Naive thymus-derived CD8-positive, alpha-beta T cell (primary cell): ENCODE data around the gene KIFC3. TPM values are rescaled to one million over a fixed set of nuclear protein-coding genes. Genes with fewer than 3 reads are reported as not detected.
"Not testable (repeated sequence)": the region's sequence is repeated elsewhere in the genome, so short reads cannot be mapped to it uniquely, and the experiment has no call there.

Experiments used
- ATAC-seq, 2 donors: fragments of 150-1000 bp; cut with Tn5 transposase in 1 of 2; sonication (Bioruptor Pico), chemical (Tn5 transposase) in 1 of 2; 1 replicate in 1 of 2; 2 replicates in 1 of 2; pipeline ENCODE4 v1.10.0; 2021; ENCODE audit warnings: mild to moderate bottlenecking in 2 of 2, moderate library complexity in 2 of 2
- POLR2A ChIA-PET: fragments of 350-600 bp; sonication (Branson Sonifier 250); formaldehyde crosslinking; loops from one replicate; lab custom pipeline; 2021; ENCODE audit warnings: antibody characterized with exemption; lab: Charles Lee
- DNase-seq, 10 donors: peaks; one replicate each; pipeline versions ENCODE4 v3.0.0 to v3.0.0-alpha.2; 2020 to 2022
- H3K27ac Mint-ChIP-seq, 10 donors: one replicate each; pipeline ENCODE4 v1.8.0; 2020 to 2022; ENCODE audit warnings: mild to moderate bottlenecking in 10 of 10, mixed read lengths in 10 of 10, moderate library complexity in 4 of 10, inconsistent platforms in 1 of 10
- H3K27me3 Mint-ChIP-seq, 5 donors: one replicate each; pipeline ENCODE4 v1.8.0; 2021 to 2022; ENCODE audit warnings: mixed read lengths in 5 of 5
- H3K36me3 Mint-ChIP-seq, 3 donors: one replicate each; pipeline ENCODE4 v1.8.0; 2020 to 2022; ENCODE audit warnings: mixed read lengths in 3 of 3, mild to moderate bottlenecking in 2 of 3, inconsistent platforms in 1 of 3
- H3K4me1 Mint-ChIP-seq, 4 donors: one replicate each; pipeline ENCODE4 v1.8.0; 2021 to 2022; ENCODE audit warnings: mixed read lengths in 4 of 4
- H3K4me3 Mint-ChIP-seq, 10 donors: one replicate each; pipeline ENCODE4 v1.8.0; 2020 to 2022; ENCODE audit warnings: mild to moderate bottlenecking in 10 of 10, mixed read lengths in 10 of 10, moderate library complexity in 6 of 10, inconsistent platforms in 1 of 10
- H3K9me3 Mint-ChIP-seq, 9 donors: one replicate each; pipeline ENCODE4 v1.8.0; 2020 to 2022; ENCODE audit warnings: mixed read lengths in 9 of 9, mild to moderate bottlenecking in 3 of 9, inconsistent platforms in 1 of 9, moderate library complexity in 1 of 9
- polyA plus RNA-seq, 3 donors: library from polyadenylated mRNA; unstranded; fragments of 300-500 nt; fragmentation: Illumina TruSeq; gene quantifications; one replicate each; pipeline ENCODE4 v1.2.3, GENCODE V29; 2021
- total RNA-seq, 8 experiments: library from RNA in 2 of 8; stranded (reverse) in 2 of 8; gene quantifications; one replicate each; pipeline ENCODE4 v1.2.3 and lab custom pipeline; 2021 to 2026

The KIFC3 gene
- total and polyA plus RNA-seq, 5 experiments from 2014 or later: 0.23 to 0.44 (median 0.36) TPM; not detected in 2

DNA sequence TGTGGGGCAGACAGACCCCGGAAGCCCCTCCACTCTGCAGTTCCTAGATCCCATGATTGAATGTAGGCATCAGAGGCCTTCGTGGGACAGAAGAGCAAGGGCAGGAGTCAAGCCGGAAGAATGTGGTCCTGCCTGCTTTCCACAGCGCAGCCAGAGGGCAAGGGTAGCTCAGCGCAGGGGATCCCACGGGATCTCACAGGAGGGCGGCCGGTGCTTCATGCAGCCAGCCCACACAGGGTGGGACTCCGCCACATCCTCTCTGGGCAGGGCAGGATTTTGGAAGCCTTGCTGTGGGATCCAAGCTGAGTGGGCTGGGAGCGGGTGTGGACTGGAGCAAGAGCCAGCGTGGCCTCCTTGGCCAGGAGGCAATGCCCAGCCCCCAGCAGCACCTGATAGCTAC, 53.7 kb downstream of the KIFC3 start:
- no peaks in the 10 kb centered on the region for H3K27me3 Mint-ChIP-seq
- H3K9me3 Mint-ChIP-seq: no peaks in the 10 kb centered on the region
- POLR2A ChIA-PET: no interaction called here
- peaks cover 0 to 5% (median 2%) of the 10 kb centered on the region in 4 donors for H3K4me1 Mint-ChIP-seq
- no peak overlapping the region for H3K4me3 Mint-ChIP-seq
- peaks cover 0 to 38% (median 4%) of the 10 kb centered on the region in 3 donors for H3K36me3 Mint-ChIP-seq
- no peak for DNase-seq
- H3K27ac Mint-ChIP-seq: no peak overlapping the region
- no peak for ATAC-seq

DNA sequence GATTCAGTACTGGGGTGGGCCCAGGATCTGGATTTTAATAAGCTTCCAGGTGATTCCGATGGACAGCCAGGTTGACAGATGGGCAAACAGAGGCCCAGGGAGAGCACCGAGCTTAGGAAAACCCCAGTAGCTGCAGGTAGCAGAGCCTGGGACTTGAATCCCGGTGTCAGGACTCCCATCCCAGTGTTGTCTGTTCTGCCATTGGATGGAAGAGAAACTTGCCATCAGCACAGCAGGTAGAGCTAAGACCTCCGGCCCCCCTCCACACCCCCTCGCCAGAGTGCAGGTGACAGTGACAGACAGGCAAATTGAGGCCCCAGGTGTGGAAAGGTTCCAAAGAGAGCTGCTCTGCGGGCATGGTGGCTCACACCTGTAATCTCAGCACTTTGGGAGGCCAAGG, 54.3 kb downstream of the KIFC3 start:
- POLR2A ChIA-PET: no interaction called here
- H3K27me3 Mint-ChIP-seq: no peaks in the 10 kb centered on the region
- H3K9me3 Mint-ChIP-seq: no peaks in the 10 kb centered on the region
- H3K27ac Mint-ChIP-seq: no peak overlapping the region
- no peak for ATAC-seq
- H3K36me3 Mint-ChIP-seq: peaks cover 0 to 42% (median 4%) of the 10 kb centered on the region in 3 donors
- peaks cover 0 to 5% (median 2%) of the 10 kb centered on the region in 4 donors for H3K4me1 Mint-ChIP-seq
- H3K4me3 Mint-ChIP-seq: no peak overlapping the region
- DNase-seq: no peak

DNA sequence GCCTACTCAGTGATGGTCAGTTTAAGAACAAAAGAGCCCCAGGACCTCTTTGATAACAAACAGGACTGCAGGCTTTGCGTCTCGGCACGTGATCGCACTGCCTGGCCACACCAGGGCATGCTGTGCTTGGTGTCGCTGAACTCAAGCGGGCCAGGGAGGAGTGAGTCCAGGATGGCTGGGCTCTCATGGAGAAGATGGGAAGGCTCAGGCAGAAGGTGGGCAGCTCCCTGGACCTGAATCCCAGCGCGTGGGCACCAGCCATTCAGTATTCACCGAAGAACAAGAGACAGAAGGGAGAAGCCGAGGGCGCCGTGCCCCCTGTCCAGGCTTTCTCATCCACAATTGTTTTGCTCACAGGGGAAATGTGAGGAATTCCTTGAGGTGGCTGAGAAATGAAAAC, 54.8 kb downstream of the KIFC3 start:
- Mint-ChIP-seq H3K4me3 (no peak overlapping the region), H3K27me3 (no peaks in the 10 kb centered on the region), H3K27ac (no peak overlapping the region), H3K9me3 (no peaks in the 10 kb centered on the region), H3K4me1 (peaks cover 0 to 5% (median 2%) of the 10 kb centered on the region in 4 donors), H3K36me3 (peaks cover 0 to 47% (median 4%) of the 10 kb centered on the region in 3 donors)
- POLR2A ChIA-PET: no interaction called here
- DNase-seq (no peak), ATAC-seq (no peak)

DNA sequence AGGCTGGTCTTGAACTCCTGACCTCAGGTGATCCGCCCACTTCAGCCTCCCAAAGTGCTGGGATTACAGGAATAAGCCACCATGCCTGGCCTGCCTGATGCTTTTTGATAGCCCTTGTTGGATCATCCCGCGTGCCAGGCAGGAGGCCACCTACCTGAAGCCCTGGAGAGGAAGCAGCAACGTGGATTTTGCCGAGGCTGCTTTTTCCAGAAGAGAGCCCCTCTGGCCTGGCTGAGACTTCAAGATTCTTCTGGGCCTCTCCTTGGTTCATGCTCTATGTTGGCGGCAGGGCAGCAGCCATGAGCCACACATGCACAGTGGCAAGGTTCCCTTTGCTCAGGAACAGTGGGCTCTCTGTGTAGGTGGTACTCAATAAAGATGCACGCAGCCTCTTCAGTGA, 55.2 kb downstream of the KIFC3 start:
- DNase-seq (no peak), ATAC-seq (no peak)
- no peak overlapping the region for H3K27ac Mint-ChIP-seq
- H3K27me3 Mint-ChIP-seq: no peaks in the 10 kb centered on the region
- H3K36me3 Mint-ChIP-seq: peaks cover 0 to 47% (median 6%) of the 10 kb centered on the region in 3 donors
- no peak overlapping the region for H3K4me3 Mint-ChIP-seq
- POLR2A ChIA-PET: no interaction called here
- peaks cover 0 to 5% (median 2%) of the 10 kb centered on the region in 4 donors for H3K4me1 Mint-ChIP-seq
- no peaks in the 10 kb centered on the region for H3K9me3 Mint-ChIP-seq

DNA sequence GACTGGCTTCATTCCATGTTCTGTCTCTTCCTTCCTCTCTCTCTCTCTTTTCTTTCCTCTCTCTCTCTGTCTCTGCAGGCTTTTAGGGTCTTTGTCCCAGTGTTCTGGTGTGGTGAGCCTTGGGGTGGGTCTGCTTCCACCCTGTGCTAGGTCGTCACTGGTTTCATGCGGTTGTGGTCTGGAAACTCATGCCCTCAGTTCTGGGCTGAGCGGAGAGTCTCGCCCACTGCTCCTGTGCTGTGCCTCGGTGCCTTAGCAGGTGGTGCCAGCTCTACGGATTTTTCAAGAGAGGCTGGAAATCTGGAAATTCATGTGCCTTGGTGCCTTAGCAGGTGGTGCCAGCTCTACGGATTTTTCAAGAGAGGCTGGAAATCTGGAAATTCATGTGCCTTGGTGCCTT, 56.0 kb downstream of the KIFC3 start:
- POLR2A ChIA-PET, H3K9me3 Mint-ChIP-seq, H3K4me3 Mint-ChIP-seq, H3K27ac Mint-ChIP-seq, H3K4me1 Mint-ChIP-seq, H3K27me3 Mint-ChIP-seq, ATAC-seq, DNase-seq: not testable (repeated sequence)
- peaks cover 0 to 46% (median 6%) of the 10 kb centered on the region in 3 donors for H3K36me3 Mint-ChIP-seq

DNA sequence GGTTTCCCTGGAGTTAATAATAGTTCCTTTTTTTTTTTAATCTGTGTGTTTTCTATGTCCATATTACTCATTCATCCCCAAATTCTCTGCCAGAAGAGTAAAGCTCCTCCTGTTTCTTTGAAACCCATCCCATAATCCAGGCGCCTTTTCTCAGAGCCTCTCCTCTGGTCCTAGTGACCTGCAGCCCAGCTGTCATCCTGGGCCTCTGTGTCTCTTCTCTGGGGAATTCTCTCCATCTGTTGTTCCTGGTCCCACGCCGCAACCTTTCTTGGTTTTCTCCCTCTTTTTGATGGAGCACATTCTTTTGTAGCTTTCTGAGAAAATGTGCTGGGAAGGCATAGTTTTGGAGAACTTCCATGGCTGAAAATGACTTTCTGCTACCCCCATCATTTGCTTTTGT, 56.5 kb downstream of the KIFC3 start:
- H3K36me3 Mint-ChIP-seq: peaks cover 0 to 43% (median 4%) of the 10 kb centered on the region in 3 donors
- H3K4me1 Mint-ChIP-seq: peaks cover 0 to 5% (median under 1%) of the 10 kb centered on the region in 4 donors
- no peaks in the 10 kb centered on the region for H3K27me3 Mint-ChIP-seq
- H3K9me3 Mint-ChIP-seq: no peaks in the 10 kb centered on the region
- H3K4me3 Mint-ChIP-seq: no peak overlapping the region
- POLR2A ChIA-PET: no interaction called here
- H3K27ac Mint-ChIP-seq: no peak overlapping the region
- DNase-seq: no peak
- ATAC-seq: no peak

DNA sequence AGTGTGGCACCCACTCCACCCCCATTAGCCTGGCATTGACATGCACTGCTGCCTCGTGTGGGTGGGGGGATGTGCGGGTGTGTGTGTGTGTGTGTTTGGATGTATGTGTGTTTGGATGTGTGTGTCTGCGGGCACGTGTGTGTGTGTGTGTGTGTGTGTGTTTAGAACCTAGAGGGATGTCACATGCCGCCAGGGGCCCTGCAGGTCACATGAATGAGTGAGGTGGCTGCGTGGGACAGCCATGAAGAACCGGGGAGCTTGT, 57.7 kb downstream of the KIFC3 start:
- no peak for ATAC-seq
- H3K36me3 Mint-ChIP-seq: peaks cover 0 to 42% (median 4%) of the 10 kb centered on the region in 3 donors
- H3K4me1 Mint-ChIP-seq: peaks cover 0 to 2% (median 0%) of the 10 kb centered on the region in 4 donors

DNA sequence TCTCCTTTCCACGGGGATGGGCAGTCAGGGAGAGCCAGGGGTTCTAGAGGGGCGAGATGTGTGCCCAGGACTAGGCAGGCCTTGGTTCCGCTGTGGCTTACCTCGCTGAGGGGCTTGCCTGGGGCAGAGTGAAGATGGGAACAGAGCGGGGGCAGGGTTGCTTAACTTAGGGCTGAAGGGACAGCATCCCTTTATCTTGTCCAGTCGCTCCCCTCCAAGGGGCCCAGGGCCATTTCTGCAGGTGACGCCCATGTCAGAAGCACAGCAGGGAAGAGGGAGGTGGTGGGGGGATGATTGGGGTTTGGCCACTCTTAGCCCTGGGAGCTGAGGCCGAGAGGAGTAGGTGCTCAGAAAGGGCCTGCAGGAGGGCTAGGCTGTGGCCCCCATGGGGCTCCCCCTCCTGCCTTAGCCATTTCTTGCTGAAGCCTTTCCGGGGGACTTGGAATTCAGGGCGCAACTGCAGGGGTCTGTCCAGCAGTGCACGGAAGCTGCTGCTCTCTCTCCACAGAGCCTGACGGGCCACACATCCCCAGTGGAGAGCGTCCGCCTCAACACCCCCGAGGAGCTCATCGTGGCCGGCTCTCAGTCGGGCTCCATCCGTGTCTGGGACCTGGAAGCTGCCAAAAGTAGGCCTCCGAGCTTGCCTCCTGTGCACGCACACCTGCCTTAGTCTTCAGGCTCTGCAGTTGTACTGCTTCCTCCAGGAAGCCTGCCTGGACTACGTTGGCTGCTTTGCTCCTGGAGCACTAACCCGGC, 58.2 kb downstream of the KIFC3 start:
- Mint-ChIP-seq H3K4me3 (no peak overlapping the region), H3K27ac (no peak overlapping the region)

More for the DNA sequence above, 57.7 kb downstream of the KIFC3 start:
- Mint-ChIP-seq H3K9me3 (no peaks in the 10 kb centered on the region), H3K27ac (no peak overlapping the region), H3K4me3 (no peak overlapping the region), H3K27me3 (no peaks in the 10 kb centered on the region)
- DNase-seq: no peak
- POLR2A ChIA-PET: no interaction called here

DNA sequence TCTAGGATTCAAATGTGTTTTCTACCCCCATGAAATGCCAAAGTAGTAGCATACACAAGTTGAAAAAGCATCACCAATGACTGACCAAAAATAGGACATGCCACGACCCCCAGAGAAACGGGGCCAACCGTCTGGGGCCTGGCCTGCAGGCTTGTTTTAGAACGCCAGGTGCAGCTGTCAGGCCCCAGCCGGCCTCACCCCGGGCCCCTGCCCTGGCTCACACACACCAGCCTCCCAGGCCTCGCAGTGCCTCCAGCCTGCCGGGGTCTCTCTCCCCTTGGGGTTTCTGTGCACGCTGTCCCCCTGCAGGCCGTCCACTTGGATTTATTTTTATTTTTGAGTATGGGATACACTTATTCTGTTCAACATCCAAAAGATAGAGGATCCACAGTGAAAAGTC, 58.8 kb downstream of the KIFC3 start:
- no peaks in the 10 kb centered on the region for H3K27me3 Mint-ChIP-seq
- DNase-seq: no peak
- H3K27ac Mint-ChIP-seq: no peak overlapping the region
- POLR2A ChIA-PET: no interaction called here
- H3K4me3 Mint-ChIP-seq: no peak overlapping the region
- H3K9me3 Mint-ChIP-seq: no peaks in the 10 kb centered on the region
- H3K4me1 Mint-ChIP-seq: peaks cover 0 to 2% (median under 1%) of the 10 kb centered on the region in 4 donors
- ATAC-seq: no peak
- H3K36me3 Mint-ChIP-seq: peaks cover 0 to 38% (median 4%) of the 10 kb centered on the region in 3 donors

More for the DNA sequence above, 58.2 kb downstream of the KIFC3 start:
- POLR2A ChIA-PET: no interaction called here
- no peak for ATAC-seq
- Mint-ChIP-seq H3K36me3 (peaks cover 0 to 41% (median 4%) of the 10 kb centered on the region in 3 donors), H3K9me3 (no peaks in the 10 kb centered on the region), H3K27me3 (no peaks in the 10 kb centered on the region), H3K4me1 (peaks cover 0 to 2% (median 0%) of the 10 kb centered on the region in 4 donors)
- no peak for DNase-seq

DNA sequence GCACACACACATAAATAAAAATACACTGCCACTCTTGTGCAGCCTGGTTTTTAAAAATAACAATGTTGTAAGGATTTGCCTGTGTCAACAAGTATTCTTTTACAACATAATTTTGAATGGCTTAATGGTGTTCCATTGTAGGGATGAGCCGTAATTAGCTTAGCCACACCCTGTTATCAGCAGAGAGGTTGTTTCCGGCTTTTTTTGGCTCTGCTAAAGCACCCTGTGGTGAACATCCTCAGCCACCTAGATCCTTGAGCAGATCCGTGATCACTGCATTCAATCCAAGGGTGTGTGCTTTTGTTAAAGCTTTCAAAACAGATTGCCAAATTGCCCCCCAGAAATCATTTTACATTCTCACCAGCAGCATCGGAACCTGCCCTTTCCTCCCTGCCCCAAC, 59.7 kb downstream of the KIFC3 start:
- Mint-ChIP-seq H3K9me3 (no peaks in the 10 kb centered on the region), H3K36me3 (peaks cover 0 to 38% (median 4%) of the 10 kb centered on the region in 3 donors), H3K4me3 (no peak overlapping the region), H3K4me1 (peaks cover 0 to 8% (median 2%) of the 10 kb centered on the region in 4 donors), H3K27ac (no peak overlapping the region), H3K27me3 (no peaks in the 10 kb centered on the region)
- POLR2A ChIA-PET: interaction anchor here (0.5 kb wide), 1 partner anchor 371 kb away, joined by 4 read pairs; no protein-coding TSS in a partner anchor
- DNase-seq (no peak), ATAC-seq (no peak)

DNA sequence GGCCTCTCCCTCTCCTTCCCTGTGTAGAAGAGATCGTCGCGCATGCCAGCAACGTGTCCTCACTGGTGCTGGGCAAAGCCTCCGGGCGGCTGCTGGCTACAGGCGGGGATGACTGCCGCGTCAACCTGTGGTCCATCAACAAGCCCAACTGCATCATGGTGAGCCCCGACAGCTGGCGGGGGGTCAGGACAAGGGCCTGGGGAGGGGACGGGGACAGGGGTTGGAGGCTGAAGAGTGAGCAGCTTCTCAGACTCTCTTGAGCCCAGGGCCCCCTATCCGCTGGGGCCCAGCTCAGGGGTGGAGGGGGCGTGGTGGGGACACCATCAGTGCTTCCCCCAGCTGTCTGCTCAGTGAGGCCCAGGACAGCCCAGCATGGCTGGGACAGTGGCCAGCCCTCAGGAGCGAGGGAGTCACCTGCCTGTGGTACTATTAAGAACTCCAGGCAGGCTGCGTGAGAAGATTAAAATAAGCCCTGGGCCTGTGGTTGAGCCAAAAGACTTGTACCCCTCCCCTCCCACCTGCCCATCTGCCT, 60.6 kb downstream of the KIFC3 start:
- POLR2A ChIA-PET: no interaction called here
- no peak for ATAC-seq
- no peaks in the 10 kb centered on the region for H3K27me3 Mint-ChIP-seq
- no peaks in the 10 kb centered on the region for H3K9me3 Mint-ChIP-seq
- H3K4me3 Mint-ChIP-seq: no peak overlapping the region
- H3K4me1 Mint-ChIP-seq: peaks cover 2 to 16% (median 7%) of the 10 kb centered on the region in 4 donors
- no peak for DNase-seq
- H3K36me3 Mint-ChIP-seq: peaks cover 0 to 35% (median 4%) of the 10 kb centered on the region in 3 donors
- H3K27ac Mint-ChIP-seq: no peak overlapping the region

DNA sequence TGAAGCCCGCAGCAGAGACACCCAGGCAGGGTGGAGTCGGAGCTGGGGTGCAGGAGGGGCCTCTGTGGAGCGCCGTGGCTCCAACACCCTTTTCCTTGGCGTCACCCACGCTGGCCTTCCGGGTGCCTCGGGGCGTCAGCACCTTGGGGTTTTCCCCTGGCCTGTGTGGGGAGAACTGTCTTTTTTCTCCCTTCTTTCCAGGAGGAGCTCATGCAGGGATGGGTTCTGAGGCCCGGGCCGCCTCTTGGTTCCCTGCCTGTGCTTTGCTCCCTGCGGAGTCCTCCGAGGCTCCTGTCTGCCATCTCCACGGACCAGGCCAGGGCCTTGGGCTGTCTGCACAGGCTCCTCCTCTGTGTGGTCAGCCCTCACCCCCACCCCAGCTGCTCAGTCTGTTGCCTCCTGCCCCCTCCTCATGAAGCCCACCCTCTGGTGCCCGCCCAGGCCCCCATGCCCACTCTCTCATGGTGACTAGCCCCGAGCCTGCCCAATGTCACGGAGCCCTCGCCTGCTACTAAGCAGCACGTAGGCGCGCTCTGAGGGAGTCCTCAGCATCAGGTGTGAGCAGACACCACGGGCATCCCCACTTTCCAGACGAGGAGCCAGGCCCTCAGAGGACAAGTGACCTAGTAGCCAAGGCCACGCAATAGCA, 61.7 kb downstream of the KIFC3 start:
- H3K4me3 Mint-ChIP-seq: no peak overlapping the region
- peaks cover 0 to 30% (median 4%) of the 10 kb centered on the region in 3 donors for H3K36me3 Mint-ChIP-seq
- H3K9me3 Mint-ChIP-seq: no peaks in the 10 kb centered on the region
- H3K4me1 Mint-ChIP-seq: peaks cover 9 to 26% (median 18%) of the 10 kb centered on the region in 4 donors
- DNase-seq (no peak), ATAC-seq (no peak)
- no peak overlapping the region for H3K27ac Mint-ChIP-seq
- no peaks in the 10 kb centered on the region for H3K27me3 Mint-ChIP-seq
- POLR2A ChIA-PET: no interaction called here

DNA sequence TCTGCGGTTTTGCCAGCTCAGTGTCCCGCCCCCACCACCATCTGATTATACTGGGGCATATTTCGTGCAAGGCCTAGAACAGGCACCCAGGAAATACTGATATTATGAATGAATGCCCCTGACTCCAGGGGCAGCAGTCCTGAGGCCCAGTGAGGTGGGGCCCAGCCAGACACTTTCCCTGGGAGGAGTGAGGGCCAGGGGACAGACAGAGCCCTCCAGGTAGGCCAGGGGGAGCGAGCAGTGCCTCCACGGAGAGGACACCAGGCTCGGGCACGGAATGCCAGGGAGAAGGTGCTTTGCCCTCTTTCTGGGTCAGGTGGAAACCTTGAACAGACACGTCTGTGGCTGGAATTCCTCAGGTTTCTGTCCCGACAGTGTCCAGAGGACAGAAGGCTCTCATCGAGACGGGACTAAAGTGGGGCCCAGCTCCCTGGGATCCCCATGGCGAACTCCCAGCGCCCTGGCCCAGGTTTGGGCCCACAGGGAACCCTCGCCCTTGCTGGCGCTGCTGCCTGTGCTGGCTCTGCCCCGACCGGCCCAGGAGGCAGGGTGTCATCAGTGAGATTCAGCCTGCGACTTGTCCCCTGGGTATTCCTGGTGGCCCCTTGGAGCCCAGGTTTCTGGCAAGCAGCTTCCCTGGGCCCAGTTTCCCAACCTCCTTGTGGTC, 62.4 kb downstream of the KIFC3 start:
- H3K36me3 Mint-ChIP-seq: peaks cover 0 to 26% (median 4%) of the 10 kb centered on the region in 3 donors
- no peak overlapping the region for H3K27ac Mint-ChIP-seq
- H3K4me1 Mint-ChIP-seq: peaks cover 11 to 30% (median 22%) of the 10 kb centered on the region in 4 donors
- no peaks in the 10 kb centered on the region for H3K9me3 Mint-ChIP-seq
- POLR2A ChIA-PET: no interaction called here
- DNase-seq (no peak), ATAC-seq (no peak)
- H3K4me3 Mint-ChIP-seq: no peak overlapping the region
- peaks cover 0 to 2% (median 0%) of the 10 kb centered on the region in 5 donors for H3K27me3 Mint-ChIP-seq
